PFSK-1 (cell line): ENCODE results near the gene TOM1L2.

Experiments used
- POLR2AphosphoS5 ChIP-seq: IDR thresholded peaks from 2 replicates; pipeline ENCODE4 v1.6.1; 2012; ENCODE audit warnings: low read depth, mild to moderate bottlenecking, control low read depth, low read length, moderate library complexity
- SIN3A ChIP-seq: IDR thresholded peaks from 2 replicates; pipeline ENCODE4 v1.6.1; 2012; ENCODE audit warnings: mild to moderate bottlenecking, low read length, moderate library complexity, borderline replicate concordance; ENCODE audit not compliant: insufficient read depth
- TF ChIP-seq, protein P1 (sequence below), 2 experiments: IDR thresholded peaks; 2 replicates each; pipeline versions ENCODE4 v1.6.1 to v1.8.0; 2011 to 2012; ENCODE audit warnings: low read depth in 2 of 2, low read length in 2 of 2, control low read depth in 1 of 2, inconsistent platforms in 1 of 2, mild to moderate bottlenecking in 1 of 2, moderate library complexity in 1 of 2; ENCODE audit not compliant: insufficient read depth in 1 of 2

DNA sequence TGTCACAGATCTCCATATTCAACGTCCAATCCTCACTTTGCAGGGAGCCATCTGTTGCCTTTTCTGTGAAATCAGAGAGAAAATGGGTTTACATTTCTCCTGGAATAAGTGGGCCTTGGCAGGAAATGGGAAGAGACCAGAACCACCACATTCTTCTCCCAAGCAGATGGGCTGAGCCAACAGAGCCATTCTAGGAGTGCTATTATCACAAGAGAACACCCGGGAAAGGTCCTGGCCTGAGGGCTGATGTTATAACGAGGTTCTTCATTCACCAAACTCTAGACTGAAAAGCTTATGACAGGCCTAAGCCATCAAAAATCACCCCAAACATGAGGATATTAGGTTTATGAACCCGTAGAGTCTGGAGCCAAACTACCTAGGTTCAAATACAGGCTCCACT lies 64.7 kb downstream of the TOM1L2 start:
- TF ChIP-seq SIN3A = no peak
- TF ChIP-seq POLR2AphosphoS5 = no peak
- TF ChIP-seq, protein P1, sequence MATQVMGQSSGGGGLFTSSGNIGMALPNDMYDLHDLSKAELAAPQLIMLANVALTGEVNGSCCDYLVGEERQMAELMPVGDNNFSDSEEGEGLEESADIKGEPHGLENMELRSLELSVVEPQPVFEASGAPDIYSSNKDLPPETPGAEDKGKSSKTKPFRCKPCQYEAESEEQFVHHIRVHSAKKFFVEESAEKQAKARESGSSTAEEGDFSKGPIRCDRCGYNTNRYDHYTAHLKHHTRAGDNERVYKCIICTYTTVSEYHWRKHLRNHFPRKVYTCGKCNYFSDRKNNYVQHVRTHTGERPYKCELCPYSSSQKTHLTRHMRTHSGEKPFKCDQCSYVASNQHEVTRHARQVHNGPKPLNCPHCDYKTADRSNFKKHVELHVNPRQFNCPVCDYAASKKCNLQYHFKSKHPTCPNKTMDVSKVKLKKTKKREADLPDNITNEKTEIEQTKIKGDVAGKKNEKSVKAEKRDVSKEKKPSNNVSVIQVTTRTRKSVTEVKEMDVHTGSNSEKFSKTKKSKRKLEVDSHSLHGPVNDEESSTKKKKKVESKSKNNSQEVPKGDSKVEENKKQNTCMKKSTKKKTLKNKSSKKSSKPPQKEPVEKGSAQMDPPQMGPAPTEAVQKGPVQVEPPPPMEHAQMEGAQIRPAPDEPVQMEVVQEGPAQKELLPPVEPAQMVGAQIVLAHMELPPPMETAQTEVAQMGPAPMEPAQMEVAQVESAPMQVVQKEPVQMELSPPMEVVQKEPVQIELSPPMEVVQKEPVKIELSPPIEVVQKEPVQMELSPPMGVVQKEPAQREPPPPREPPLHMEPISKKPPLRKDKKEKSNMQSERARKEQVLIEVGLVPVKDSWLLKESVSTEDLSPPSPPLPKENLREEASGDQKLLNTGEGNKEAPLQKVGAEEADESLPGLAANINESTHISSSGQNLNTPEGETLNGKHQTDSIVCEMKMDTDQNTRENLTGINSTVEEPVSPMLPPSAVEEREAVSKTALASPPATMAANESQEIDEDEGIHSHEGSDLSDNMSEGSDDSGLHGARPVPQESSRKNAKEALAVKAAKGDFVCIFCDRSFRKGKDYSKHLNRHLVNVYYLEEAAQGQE (IDR thresholded peaks at IDR 0.05; ENCODE audit: insufficient read depth in 1 of 2, low read depth in 2 of 2, low read length in 2 of 2) = no peak
